GM19467 (cell line): ENCODE measurements around the gene NIPBL.
"Not testable (repeated sequence)": the region's sequence is repeated elsewhere in the genome, so short reads cannot be mapped to it uniquely, and the experiment has no call there.

ENCODE experiments used
- ATAC-seq: cut with Tn5 transposase; IDR thresholded peaks from one replicate; pipeline ENCODE4 v1.9.1; 2021; ENCODE audit warnings: mild to moderate bottlenecking, moderate library complexity; ENCODE audit not compliant: unreplicated experiment

NIPBL gene

DNA sequence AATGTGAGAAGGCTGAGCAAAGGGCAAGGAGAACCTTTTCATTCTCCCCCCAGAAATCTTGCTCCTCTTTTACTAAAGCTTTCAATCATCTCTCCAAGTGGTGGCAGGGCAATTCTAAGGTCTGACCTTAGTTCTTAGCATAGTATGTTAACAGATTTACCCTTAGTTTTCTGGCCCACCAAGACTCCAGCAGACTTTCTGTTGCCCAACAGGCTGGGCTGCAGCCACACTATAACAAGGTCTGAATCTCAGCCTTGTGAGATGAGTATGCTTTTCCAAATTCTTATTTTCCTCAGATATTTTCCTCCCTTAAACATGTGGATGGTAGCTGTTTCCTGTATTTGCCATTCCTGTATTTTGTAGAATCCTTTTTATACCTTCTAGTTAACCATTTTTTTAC lies 69.5 kb downstream of the NIPBL start:
- no peak for ATAC-seq

DNA sequence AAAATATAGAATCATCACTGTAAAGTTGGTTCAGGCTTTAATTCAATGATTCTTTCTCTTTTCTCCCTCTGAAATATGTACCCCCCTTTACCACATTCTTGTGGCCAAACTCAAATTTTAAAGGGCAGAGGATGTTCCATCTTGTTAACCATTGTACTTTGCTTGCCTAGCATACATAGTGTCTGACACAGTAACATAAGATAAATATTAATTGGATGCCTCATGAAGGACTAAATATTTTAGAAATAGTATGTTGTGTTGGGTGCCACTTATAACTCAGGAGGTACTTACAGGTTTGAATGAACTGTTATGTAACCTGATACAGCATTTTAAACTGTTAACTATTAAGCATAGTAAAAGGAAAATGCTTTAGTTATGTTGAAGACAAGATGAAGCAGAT lies 71.5 kb downstream of the NIPBL start:
- no peak for ATAC-seq

DNA sequence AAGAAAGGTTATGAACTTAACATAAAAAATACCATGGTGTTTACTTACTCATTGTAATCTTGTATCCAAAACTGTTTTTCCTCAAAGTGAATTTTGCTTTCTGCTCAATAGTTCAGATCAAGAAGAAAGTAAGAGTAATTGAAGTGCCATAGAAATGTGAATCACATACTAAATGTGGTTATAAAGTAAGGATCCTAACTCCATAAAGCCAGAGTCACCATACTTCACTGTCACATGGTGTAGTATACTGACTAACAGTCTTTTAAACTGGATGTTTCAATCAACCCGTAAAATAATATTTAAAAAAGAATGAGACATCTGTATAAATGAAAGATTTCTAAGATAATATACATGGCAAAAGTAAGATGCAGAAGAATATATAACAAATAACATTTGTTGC lies 72.1 kb downstream of the NIPBL start:
- no peak for ATAC-seq

DNA sequence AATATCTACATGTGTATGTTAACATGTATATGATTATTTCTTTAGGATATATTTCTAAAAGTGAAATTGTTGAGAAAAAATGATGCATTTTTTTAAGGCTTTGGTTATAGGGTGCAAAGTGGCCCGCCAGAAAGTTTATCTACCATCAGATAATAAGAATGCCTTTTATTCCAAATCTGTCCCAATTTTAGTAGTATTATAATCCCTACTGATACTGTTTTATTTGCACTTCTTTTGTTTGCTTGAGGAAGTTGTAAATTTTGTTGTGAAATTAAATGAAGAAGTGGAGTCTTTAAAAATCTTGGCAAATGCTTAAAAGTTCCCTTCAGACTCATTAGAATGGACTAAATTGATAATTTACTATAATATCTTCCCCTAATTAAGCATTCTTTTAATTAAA lies 73.0 kb downstream of the NIPBL start:
- ATAC-seq: no peak

DNA sequence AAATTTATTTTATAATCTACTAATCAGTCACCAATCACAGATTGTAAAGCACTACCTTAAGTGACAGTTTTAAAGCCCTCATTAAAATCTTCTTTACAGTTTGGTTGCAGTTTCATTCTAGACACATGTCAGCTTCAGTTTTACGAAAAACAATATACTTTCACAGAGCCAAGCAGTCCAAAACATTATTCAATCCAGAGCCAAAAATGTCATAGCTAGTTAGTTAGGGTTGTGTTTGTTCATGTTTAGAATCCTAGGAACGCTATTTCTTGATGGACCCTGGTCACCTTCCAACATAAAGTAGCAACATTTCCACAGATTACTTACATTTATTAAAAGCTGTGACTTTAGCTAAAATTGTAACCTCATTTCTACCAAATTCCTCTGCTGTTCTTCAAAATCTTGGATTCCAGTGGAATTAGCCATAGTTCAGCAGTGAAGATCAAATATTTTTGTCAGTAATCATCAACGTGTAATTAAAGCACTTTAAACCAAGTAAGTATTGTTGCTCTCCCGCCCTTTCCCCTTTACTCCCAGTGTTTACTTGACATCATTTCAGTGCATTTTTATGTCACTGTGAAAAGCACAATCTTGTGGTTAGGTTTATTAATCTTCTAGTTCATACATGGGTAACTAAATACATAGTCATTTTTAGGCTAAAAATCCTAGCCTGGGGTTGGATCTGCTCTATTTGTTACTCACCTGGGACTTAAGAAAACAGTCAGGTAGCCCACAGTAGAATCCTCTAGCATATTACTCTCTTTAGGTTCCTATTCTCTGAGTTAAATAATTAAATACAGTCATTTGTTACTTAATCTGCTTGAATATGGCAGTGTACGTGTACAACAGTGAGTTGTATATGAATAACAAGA lies 74.3 kb downstream of the NIPBL start:
- ATAC-seq: no peak

DNA sequence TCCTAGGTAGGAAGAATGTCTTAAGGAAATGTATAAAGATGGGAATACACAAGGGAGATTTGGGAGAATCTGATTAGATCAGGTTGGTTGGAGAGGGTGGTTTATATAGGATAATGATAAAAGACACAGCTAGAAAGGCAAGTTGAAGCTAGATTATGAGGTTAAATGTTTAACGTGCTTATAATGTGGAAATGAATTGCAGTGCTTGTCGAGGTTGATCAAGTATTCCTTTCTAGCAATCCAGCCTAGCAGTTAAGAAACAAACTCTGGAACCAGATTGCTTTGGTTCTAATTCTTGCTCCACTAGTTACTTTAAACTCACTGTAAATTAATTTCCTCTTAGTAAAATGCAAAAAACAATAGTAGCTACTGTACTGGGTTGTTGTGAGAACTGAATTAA lies 76.5 kb downstream of the NIPBL start:
- no peak for ATAC-seq

DNA sequence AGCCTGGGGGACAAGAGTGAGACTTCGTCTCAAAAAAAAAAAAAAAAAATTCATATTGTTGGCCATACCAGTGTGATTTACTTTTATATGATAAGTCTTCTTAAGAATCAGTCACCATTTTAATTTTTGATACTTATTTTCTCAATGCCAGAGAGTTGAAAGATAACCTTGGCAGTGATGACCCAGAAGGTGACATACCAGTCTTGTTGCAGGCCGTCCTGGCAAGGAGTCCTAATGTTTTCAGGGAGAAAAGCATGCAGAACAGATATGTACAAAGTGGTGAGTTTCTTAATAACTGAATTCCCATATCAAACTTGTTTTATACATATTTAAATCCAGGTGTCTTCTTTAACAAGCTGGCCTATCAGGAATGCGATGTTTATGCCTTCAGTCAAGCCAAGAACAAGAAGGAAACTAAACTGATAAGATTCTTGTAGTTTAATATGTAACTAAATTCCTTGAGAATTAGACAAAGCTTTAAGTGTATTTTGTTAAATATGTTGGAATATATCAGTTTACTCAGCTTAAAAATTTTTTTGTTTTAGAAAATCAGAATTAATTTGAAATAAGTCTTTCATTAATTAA lies 81.5 kb downstream of the NIPBL start:
- ATAC-seq: no peak

DNA sequence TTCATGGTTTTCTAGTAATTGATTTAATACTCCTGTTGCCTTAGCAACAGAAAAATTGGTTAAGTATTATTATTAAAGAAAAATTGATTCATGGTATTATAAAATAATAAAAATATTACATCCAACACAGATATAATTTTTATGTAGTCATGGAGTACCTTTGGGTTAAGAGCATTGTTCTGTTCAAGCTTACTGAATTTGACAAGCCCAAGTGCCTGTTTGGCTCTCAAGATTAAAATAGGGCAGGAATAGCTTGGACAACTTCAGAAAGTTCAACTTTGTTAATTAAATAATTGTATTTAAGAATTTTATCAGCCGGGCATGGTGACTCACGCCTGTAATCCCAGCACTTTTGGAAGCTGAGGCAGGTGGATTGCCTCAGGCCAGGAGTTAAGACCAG lies 82.0 kb downstream of the NIPBL start:
- no peak for ATAC-seq

DNA sequence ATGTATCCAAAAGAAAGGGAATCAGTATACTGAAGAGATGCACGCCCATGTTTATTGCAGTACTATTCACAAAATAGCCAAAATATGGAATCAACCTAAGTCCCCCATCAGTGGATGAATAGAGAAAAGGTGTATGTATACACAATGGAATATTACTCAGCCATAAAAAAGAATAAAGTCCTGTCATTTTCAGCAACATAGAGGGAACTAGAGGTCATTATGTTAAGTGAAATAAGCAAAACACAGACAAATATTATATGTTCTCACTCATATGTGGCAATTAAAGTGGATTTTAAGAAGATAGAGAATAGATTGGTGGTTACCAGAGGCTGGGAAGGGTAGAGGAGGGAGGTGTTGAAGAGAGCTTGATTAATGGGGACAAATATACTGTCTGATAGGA lies 88.6 kb downstream of the NIPBL start:
- ATAC-seq: no peak

DNA sequence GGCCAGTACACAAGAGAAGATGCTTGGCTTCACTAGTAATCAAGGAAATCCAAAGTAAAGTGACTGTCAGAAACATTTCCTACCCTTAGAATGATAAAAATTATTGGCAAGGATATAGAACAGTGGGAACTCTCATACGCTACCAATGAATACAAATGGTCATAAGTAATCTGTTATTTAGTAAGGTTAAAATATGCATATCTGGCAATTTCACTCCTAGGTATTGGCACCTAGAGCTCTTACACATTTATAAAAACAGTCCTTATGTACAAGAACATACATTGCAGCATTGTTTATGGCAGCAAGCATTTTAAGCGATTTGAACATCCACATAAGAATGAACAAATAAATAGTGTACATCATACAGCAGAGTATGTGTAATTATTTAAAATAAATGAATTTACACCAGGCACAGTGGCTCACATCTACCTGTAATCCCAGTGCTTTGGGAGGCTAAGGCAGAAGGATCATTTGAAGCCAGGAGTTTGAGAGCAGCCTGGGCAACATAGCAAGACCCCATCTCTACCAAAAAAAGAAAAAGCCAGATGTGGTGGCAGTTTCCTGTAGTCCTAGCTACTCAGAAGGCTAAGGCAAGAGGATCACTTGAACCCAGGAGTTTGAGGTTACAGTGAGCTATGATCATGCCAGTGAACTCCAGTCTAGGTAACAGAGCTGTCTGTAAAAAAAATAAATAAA lies 93.3 kb downstream of the NIPBL start:
- no peak for ATAC-seq

DNA sequence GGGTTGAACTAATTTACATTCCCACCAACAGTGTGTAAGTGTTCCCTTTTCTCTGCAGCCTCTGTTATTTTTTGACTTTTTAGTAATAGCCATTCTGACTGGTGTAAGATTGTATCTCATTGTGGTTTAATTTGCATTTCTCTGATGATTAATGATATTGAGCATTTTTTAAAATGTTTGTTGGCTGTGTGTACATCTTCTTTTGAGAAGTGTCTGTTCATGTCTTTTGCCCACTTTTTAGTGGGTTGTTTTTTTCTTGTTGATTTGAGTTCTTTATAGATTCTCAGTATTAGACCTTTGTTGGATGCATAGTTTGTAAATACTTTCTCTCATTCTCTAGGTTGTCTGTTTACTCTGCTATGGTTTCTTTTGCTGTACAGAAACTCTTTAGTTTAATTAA lies 101.6 kb downstream of the NIPBL start:
- no peak for ATAC-seq

DNA sequence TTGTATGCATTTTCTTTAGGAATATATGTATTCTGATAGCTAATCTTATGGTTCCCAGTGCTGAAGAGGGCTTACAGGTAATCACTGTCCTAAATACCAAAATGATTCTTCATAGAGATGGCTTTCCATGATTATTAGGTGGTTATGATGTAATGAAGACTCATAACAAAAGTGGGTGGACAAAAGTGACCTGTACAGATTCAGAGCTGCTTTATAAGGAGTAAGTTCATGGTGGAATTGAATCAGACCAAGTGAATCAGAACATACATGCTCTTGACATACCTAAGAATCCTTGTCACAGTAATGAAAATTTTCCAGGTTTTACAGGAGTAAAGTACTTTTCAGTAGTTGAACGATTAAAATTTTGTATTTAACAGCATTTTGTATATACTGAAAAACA lies 105.6 kb downstream of the NIPBL start:
- no peak for ATAC-seq

DNA sequence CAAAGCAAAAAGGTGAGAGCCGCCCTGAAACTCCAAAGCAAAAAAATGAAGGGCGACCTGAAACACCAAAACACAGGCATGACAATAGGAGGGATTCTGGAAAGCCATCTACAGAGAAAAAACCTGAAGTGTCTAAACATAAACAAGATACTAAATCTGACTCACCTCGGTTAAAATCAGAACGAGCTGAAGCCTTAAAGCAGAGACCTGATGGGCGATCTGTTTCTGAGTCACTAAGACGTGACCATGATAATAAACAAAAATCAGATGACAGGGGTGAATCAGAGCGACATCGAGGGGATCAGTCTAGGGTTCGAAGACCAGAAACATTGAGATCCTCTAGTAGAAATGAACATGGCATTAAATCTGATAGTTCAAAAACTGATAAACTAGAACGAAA lies 108.8 kb downstream of the NIPBL start:
- no peak for ATAC-seq

DNA sequence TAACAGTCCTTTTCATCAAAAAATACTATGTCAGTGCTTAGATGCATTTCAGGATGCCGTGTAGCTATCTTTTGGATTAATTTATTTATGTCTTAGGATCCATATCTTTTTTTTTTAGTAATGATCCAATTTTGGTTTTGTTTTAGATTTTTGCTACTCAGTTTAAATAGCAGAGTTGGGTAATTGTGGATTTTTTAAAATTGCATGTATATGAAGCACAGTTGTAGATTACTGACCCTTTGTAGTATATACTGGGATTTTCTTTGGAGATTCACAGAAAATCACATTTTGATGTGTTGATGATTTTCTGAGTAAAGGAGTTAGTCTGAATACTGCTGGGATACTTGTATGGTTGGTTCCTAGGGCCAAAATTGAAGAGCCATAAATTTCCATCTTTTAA lies 111.8 kb downstream of the NIPBL start:
- no peak for ATAC-seq

DNA sequence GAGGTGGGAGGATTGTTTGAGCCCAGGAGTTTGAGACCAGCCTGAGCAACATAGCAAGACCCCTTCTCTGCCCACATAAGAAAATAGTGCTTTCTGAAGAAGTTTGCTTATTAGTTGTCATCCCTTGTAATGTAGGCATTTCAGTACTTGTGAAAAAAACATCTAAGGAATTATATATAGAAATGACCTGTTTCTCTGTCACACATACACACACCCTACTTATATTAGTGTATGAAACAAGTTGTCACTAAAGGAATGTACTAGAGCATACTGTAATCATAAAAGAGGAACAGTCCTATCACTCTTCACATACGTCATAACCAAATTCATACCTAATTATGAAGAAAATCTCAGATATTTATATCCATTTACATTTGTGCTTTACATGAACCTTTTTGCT lies 122.0 kb downstream of the NIPBL start:
- no peak for ATAC-seq

DNA sequence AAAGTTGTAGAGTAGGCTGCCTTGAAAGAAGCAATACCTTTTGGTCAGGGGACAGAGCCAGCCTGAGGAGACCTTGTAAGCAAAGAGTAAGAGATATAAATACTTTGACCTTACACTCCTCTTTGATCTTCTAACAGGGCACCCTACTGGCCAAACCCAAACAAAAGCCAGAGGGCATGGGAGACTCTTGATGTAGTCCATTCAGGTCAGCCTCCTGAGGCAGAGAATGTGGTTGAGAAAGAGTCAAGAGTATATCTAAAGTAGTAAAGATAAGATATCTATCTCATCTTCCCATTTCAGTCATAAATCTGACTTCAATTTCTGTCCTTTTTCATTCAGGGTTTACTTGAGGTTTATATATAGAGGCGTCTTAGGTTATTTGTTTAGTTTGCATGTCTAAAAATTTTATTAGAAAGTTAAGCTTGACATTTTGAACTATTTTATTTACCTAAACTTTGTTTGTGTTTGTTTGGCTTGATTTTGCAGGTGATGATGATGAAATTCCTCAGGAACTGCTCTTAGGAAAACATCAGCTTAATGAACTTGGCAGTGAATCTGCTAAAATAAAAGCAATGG lies 125.7 kb downstream of the NIPBL start:
- no peak for ATAC-seq

DNA sequence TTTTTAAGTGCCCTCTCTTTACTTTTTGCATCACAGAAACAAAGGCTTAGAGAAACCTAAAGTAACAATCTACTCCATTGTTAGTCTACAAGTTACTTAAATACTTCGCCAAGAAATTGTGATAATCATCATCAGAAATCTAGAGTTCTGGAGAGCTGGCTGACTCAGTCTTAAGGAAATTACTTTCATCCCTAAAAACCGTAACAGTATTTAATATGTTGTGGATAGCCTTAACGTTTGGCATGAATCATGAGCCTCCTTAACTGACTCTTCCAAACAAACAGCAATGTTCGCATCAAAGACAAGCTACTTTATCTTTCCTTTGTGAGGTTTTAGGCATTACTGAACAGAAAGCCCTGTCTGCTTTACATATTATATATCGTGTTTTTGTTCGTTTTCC lies 128.7 kb downstream of the NIPBL start:
- no peak for ATAC-seq

DNA sequence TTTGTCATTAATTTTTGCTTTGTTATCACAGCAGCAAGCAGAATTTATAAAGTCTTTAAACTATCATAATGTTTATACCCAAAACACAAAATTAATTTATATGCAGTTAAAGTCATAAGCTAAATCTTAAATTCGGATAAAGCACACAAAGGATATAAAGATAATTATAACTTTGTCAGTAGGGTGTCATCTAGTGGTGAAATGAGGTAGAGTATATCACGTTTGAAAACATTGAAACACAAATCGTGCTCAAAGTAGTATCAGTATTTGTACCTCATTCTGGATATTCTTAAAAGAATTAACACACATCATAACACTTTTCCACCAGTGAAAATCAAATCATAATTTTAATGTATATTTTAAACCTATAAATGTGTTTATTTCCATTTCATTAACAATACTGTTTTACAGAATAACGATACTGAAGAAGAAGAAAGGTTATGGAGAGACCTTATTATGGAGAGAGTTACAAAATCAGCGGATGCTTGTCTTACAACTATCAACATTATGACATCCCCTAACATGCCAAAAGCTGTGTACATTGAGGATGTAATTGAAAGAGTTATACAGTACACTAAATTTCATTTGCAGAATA lies 129.5 kb downstream of the NIPBL start:
- ATAC-seq: no peak

DNA sequence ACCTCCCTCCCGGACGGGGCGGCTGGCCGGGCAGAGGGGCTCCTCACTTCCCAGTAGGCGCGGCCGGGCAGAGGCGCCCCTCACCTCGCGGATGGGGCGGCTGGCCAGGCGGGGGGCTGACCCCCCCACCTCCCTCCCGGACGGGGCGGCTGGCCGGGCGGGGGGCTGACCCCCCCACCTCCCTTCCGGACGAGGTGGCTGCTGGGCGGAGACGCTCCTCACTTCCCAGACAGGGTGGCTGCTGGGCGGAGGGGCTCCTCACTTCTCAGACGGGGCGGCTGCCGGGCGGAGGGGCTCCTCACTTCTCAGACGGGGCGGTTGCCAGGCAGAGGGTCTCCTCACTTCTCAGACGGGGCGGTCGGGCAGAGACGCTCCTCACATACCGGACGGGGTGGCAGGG lies 136.6 kb downstream of the NIPBL start:
- ATAC-seq: not testable (repeated sequence)

DNA sequence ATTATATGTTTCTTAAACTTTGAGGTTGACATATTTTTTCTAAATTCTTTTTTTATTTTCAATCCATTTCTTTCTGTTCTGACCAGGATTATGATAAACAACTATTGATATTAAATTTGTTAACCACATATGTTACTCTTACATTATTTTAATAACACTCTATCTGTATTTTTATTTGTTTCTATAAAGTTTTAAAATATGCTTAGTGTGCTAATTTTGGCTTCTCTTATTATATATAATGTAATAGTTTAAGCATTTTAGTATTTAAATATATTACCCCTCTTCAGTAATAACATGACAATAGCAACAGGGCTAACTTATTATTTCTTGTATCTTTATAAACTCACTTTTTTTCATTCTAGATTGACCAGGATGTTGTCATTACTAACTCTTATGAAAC lies 137.8 kb downstream of the NIPBL start:
- ATAC-seq: no peak
